Measurements from ENCODE around the gene CCS.
"Not testable (repeated sequence)": the region's sequence is repeated elsewhere in the genome, so short reads cannot be mapped to it uniquely, and the experiment has no call there.

The CCS gene

GRCh38 chr11:66591175-66591574 lies 1.8 kb upstream of the CCS start:
- DNase-seq (ENCODE audit: low read depth), result no peak

GRCh38 chr11:66593303-66593635 lies 284 bp downstream of the CCS start:
- DNase-seq (ENCODE audit: low read depth), result no peak

GRCh38 chr11:66593650-66594049 lies 665 bp downstream of the CCS start:
- DNase-seq (ENCODE audit: low read depth), result no peak

- no peak for DNase-seq (ENCODE audit: low read depth)
Observed at GRCh38 chr11:66595245-66595904, 2.4 kb downstream of the CCS start.

GRCh38 chr11:66598993-66599392 lies 6.0 kb downstream of the CCS start:
- no peak for DNase-seq (ENCODE audit: low read depth)

GRCh38 chr11:66600219-66600618 lies 7.2 kb downstream of the CCS start:
- no peak for DNase-seq (ENCODE audit: low read depth)

- no peak for DNase-seq (ENCODE audit: low read depth)
Observed at GRCh38 chr11:66600631-66601233, 7.7 kb downstream of the CCS start.

GRCh38 chr11:66603072-66603471 lies 10.1 kb downstream of the CCS start:
- DNase-seq (ENCODE audit: low read depth), result no peak

GRCh38 chr11:66604155-66604554 lies 11.2 kb downstream of the CCS start:
- DNase-seq (ENCODE audit: low read depth), result no peak

- not testable (repeated sequence) for DNase-seq (ENCODE audit: low read depth)
Observed at GRCh38 chr11:66606608-66607007, 13.6 kb downstream of the CCS start.

- no peak for DNase-seq (ENCODE audit: low read depth)
Observed at GRCh38 chr11:66607126-66607834, 14.3 kb downstream of the CCS start.

- no peak for DNase-seq (ENCODE audit: low read depth)
Observed at GRCh38 chr11:66609721-66610617, 17.0 kb downstream of the CCS start.

GRCh38 chr11:66612458-66612857 lies 19.5 kb downstream of the CCS start:
- DNase-seq (ENCODE audit: low read depth), result no peak

GRCh38 chr11:66614073-66614472 lies 21.1 kb downstream of the CCS start:
- DNase-seq (ENCODE audit: low read depth), result no peak

GRCh38 chr11:66616379-66617154 lies 23.6 kb downstream of the CCS start, which contains the start of gene RBM14:
TSS of gene RBM14 (plus strand) at chr11:66616630. CDS start at chr11:66616721, 91 bp downstream.
- peak; percentile 99 for DNase-seq (ENCODE audit: low read depth)

- no peak for DNase-seq (ENCODE audit: low read depth)
Observed at GRCh38 chr11:66617155-66617834, 24.3 kb downstream of the CCS start.

GRCh38 chr11:66619080-66619554 lies 26.1 kb downstream of the CCS start:
- DNase-seq (ENCODE audit: low read depth), result no peak

GRCh38 chr11:66624450-66624849 lies 31.5 kb downstream of the CCS start:
- DNase-seq (ENCODE audit: low read depth), result no peak

GRCh38 chr11:66625041-66625751 lies 32.2 kb downstream of the CCS start:
- DNase-seq (ENCODE audit: low read depth), result no peak

GRCh38 chr11:66625752-66626149 lies 32.8 kb downstream of the CCS start:
- no peak for DNase-seq (ENCODE audit: low read depth)

All from HS-27A (cell line).